Left colon (tissue), 2 donors: ENCODE data around the gene DCHS2. TPM values are rescaled to one million over a fixed set of nuclear protein-coding genes. Genes with fewer than 3 reads are reported as not detected.

ENCODE experiments used
- ATAC-seq: fragments of 200-7000 bp; cut with Tn5 transposase; one replicate; pipeline ENCODE4 v1.9.1; 2020; ENCODE audit warnings: mild to moderate bottlenecking, moderate library complexity
- DNase-seq, 2 donors: peaks; one replicate each; pipeline ENCODE4 v3.0.0-alpha.2; 2020
- intact Hi-C, 2 donors: fragments of 100-400 bp; cut with DNase I in 1 of 2; cut with micrococcal nuclease in 1 of 2; formaldehyde crosslinking; loops; one replicate each; pipeline versions ENCODE4 v1.11.2 to v1.14.0; 2022; cut with DNase I, micrococcal nuclease
- total RNA-seq, 2 donors: library from RNA; stranded (reverse); fragmentation: NEBNext Ultra II Directional; extraction: Animal tissue kit (Norgen Biotek cat#: 25700); gene quantifications; one replicate each; pipeline ENCODE4 v1.2.1, GENCODE V29; 2021
- donor health status: DM: no; HTN: no; CAD: no.
- donor health status: DM: yes; HTN: yes; CAD: no.

The DCHS2 gene
- total RNA-seq, 2 donors from 2014 or later = 0.43 to 1.5 TPM

- intact Hi-C loops = no loop called here
- DNase-seq (no peak), ATAC-seq (no peak)
Measured at GRCh38 chr4:154495867-154496266, 4.3 kb upstream of the DCHS2 start.

- intact Hi-C loops = no loop called here
- DNase-seq (no peak), ATAC-seq (no peak)
Measured at GRCh38 chr4:154492288-154492687, 689 bp upstream of the DCHS2 start.

- ATAC-seq (peak; percentile 20), DNase-seq (peak in 1 of 2 donors; percentile 15)
- intact Hi-C loops = no loop called here
Measured at GRCh38 chr4:154490583-154491340, 837 bp downstream of the DCHS2 start.

GRCh38 chr4:154490234-154490582, 1.4 kb downstream of the DCHS2 start:
- DNase-seq (no peak), ATAC-seq (no peak)
- intact Hi-C loops = no loop called here

GRCh38 chr4:154489558-154490233, 1.9 kb downstream of the DCHS2 start:
- intact Hi-C loops = no loop called here
- ATAC-seq (no peak), DNase-seq (no peak)

- DNase-seq = no peak
- intact Hi-C loops = no loop called here
- ATAC-seq = no peak
Measured at GRCh38 chr4:154487145-154487544, 4.5 kb downstream of the DCHS2 start.

- no peak for DNase-seq
- no peak for ATAC-seq
- intact Hi-C loops = no loop called here
Measured at GRCh38 chr4:154485127-154485773, 6.3 kb downstream of the DCHS2 start.

GRCh38 chr4:154478547-154478946, 13.1 kb downstream of the DCHS2 start:
- DNase-seq (no peak), ATAC-seq (no peak)
- intact Hi-C loops = no loop called here

GRCh38 chr4:154478128-154478527, 13.5 kb downstream of the DCHS2 start:
- ATAC-seq = no peak
- no peak for DNase-seq
- intact Hi-C loops = no loop called here

- ATAC-seq (no peak), DNase-seq (no peak)
- intact Hi-C loops = no loop called here
Measured at GRCh38 chr4:154476232-154476631, 15.4 kb downstream of the DCHS2 start.

GRCh38 chr4:154475820-154476219, 15.8 kb downstream of the DCHS2 start:
- DNase-seq = no peak
- intact Hi-C loops = no loop called here
- ATAC-seq = no peak

- DNase-seq = no peak
- intact Hi-C loops = no loop called here
- ATAC-seq = no peak
Measured at GRCh38 chr4:154473497-154473896, 18.1 kb downstream of the DCHS2 start.

- DNase-seq (no peak), ATAC-seq (no peak)
- intact Hi-C loops = no loop called here
Measured at GRCh38 chr4:154472858-154473257, 18.7 kb downstream of the DCHS2 start.

- intact Hi-C loops = no loop called here
- DNase-seq = no peak
- no peak for ATAC-seq
Measured at GRCh38 chr4:154471526-154472331, 19.9 kb downstream of the DCHS2 start.

- intact Hi-C loops = no loop called here
- no peak for ATAC-seq
- no peak for DNase-seq
Measured at GRCh38 chr4:154471032-154471431, 20.6 kb downstream of the DCHS2 start.

- intact Hi-C loops = no loop called here
- ATAC-seq (no peak), DNase-seq (no peak)
Measured at GRCh38 chr4:154467886-154468285, 23.7 kb downstream of the DCHS2 start.

GRCh38 chr4:154466336-154466735, 25.3 kb downstream of the DCHS2 start:
- ATAC-seq = no peak
- intact Hi-C loops = no loop called here
- no peak for DNase-seq

- ATAC-seq = no peak
- intact Hi-C loops = no loop called here
- no peak for DNase-seq
Measured at GRCh38 chr4:154465085-154465484, 26.5 kb downstream of the DCHS2 start.

- DNase-seq = no peak
- no peak for ATAC-seq
- intact Hi-C loops = no loop called here
Measured at GRCh38 chr4:154464654-154465053, 26.9 kb downstream of the DCHS2 start.
